Ascending aorta (tissue), 2 donors: ENCODE measurements around the gene SARM1. TPM values are rescaled to one million over a fixed set of nuclear protein-coding genes. Genes with fewer than 3 reads are reported as not detected.
A peak's percentile ranks its signal among the peaks of the same experiment; 100 is the strongest.

Experiments
- DNase-seq, 2 donors: peaks; one replicate each; pipeline ENCODE4 v3.0.0-alpha.2; 2019; ENCODE audit warnings: low spot score in 2 of 2
- H3K27ac ChIP-seq, 2 donors: fragments of 200-600 bp; sonication (generic); one replicate each; pipeline ENCODE4 v1.5.1; 2016 to 2017; ENCODE audit warnings: mild to moderate bottlenecking in 1 of 2
- H3K27me3 ChIP-seq: fragments of 200-600 bp; sonication (generic); one replicate; pipeline ENCODE4 v1.5.1; 2017
- H3K36me3 ChIP-seq, 2 donors: fragments of 200-600 bp; sonication (generic); one replicate each; pipeline ENCODE4 v1.5.1; 2016
- H3K4me1 ChIP-seq, 2 donors: fragments of 200-600 bp; sonication (generic); one replicate each; pipeline ENCODE4 v1.5.1; 2016 to 2017; ENCODE audit warnings: mild to moderate bottlenecking in 1 of 2
- H3K4me3 ChIP-seq, 2 donors: fragments of 200-600 bp; sonication (generic); one replicate each; pipeline ENCODE4 v1.5.1; 2016 to 2017; ENCODE audit warnings: mild to moderate bottlenecking in 1 of 2
- H3K9me3 ChIP-seq, 2 donors: fragments of 200-600 bp; sonication (generic); one replicate each; pipeline ENCODE4 v1.5.1; 2016
- intact Hi-C: fragments of 100-400 bp; cut with DNase I; formaldehyde crosslinking; loops from one replicate; pipeline ENCODE4 v1.15.1; 2023
- total RNA-seq: library from RNA; depleted of rRNA; stranded (reverse); fragments of >200 nt; gene quantifications from one replicate; pipeline ENCODE4 v1.1.0, GENCODE V29; 2016
- TF ChIP-seq, protein P1 (sequence below), 3 experiments: fragments of 200-600 bp in 2 of 3; fragments of 450-650 bp in 1 of 3; sonication (generic) in 2 of 3; IDR thresholded peaks; one replicate each; pipeline ENCODE4 v1.5.1; 2016 to 2019; ENCODE audit warnings: antibody characterized with exemption in 3 of 3, mild to moderate bottlenecking in 1 of 3, moderate library complexity in 1 of 3

The SARM1 gene
- total RNA-seq, 1 donor from 2014 or later, result 121 TPM

DNA sequence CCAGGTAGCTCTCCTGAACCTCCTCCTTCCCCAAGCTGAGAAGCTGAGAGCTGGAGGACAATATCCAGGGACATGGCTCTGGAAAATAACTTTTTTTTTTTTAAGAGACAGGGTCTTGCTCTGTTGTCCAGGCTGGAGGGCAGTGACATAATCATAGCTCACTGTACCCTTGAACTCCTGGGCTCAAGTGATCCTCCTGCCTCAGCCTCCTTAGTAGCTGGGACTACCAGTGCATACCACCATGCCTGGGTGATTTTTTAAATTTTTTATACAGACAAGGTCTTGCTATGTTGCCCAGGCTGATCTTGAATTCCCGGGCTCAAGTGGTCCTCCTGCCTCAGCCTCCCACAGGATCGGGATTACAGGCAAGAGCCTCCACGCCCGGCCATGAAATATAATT lies 28.3 kb downstream of the SARM1 start:
- no peaks in the 10 kb centered on the region for H3K27me3 ChIP-seq
- H3K4me3 ChIP-seq, result no peak overlapping the region
- peaks cover 12 to 39% of the 10 kb centered on the region in 2 donors for H3K36me3 ChIP-seq
- peaks cover 4 to 6% of the 10 kb centered on the region in 2 donors for H3K4me1 ChIP-seq
- H3K27ac ChIP-seq, result no peak overlapping the region
- no peaks in the 10 kb centered on the region for H3K9me3 ChIP-seq
- no peak for DNase-seq
- intact Hi-C loops, result no loop called here
- TF ChIP-seq, protein P1, sequence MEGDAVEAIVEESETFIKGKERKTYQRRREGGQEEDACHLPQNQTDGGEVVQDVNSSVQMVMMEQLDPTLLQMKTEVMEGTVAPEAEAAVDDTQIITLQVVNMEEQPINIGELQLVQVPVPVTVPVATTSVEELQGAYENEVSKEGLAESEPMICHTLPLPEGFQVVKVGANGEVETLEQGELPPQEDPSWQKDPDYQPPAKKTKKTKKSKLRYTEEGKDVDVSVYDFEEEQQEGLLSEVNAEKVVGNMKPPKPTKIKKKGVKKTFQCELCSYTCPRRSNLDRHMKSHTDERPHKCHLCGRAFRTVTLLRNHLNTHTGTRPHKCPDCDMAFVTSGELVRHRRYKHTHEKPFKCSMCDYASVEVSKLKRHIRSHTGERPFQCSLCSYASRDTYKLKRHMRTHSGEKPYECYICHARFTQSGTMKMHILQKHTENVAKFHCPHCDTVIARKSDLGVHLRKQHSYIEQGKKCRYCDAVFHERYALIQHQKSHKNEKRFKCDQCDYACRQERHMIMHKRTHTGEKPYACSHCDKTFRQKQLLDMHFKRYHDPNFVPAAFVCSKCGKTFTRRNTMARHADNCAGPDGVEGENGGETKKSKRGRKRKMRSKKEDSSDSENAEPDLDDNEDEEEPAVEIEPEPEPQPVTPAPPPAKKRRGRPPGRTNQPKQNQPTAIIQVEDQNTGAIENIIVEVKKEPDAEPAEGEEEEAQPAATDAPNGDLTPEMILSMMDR (IDR thresholded peaks at IDR 0.05), result no peak

DNA sequence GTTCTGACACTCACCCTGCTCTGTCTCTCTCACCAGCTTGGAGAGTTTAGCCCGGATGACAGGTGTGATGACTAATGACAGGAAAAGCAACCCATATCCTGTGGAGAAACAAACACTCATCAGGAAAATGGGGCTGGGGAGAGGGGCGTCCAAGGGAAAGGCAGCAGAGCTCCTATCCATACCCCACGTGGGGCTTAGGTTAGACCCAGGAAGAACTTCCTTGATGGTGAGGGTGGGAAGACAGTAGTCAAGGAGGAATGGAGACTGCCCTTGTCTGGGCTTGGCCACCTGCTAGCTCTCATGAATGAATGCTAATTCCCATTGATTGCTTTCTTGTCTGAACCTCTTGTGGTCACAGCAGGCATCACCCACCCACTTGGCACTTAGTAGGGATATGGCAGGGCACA lies 30.7 kb downstream of the SARM1 start:
- Histone ChIP-seq H3K4me1 (peaks cover 9 to 11% of the 10 kb centered on the region in 2 donors), H3K27me3 (no peaks in the 10 kb centered on the region), H3K4me3 (no peak overlapping the region), H3K27ac (no peak overlapping the region), H3K9me3 (no peaks in the 10 kb centered on the region), H3K36me3 (peaks cover 6 to 22% of the 10 kb centered on the region in 2 donors)
- intact Hi-C loops, result no loop called here
- TF ChIP-seq, protein P1 (IDR thresholded peaks at IDR 0.05), result no peak
- peak in 1 of 2 donors; percentile 25 for DNase-seq

DNA sequence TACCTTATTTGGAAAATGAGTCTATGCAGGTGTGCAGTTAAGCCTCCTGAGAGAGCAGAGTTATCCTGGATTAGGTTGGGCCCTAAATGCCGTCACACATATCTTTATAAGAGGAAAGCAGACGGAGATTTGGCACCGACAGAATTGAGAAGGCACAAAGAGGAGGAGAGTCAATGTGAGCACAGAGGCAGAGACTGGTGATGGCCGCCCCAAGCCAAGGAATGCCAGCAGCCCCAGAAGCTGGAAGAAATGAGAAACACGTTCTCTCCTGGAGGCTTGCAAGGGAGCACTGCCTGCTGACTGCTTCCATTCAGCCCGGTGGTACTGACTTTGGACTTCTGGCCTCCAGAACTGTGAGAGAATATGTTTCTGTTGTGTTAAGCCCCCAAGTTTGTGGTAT lies 31.4 kb downstream of the SARM1 start:
- H3K4me1 ChIP-seq, result peaks cover 9 to 11% of the 10 kb centered on the region in 2 donors

DNA sequence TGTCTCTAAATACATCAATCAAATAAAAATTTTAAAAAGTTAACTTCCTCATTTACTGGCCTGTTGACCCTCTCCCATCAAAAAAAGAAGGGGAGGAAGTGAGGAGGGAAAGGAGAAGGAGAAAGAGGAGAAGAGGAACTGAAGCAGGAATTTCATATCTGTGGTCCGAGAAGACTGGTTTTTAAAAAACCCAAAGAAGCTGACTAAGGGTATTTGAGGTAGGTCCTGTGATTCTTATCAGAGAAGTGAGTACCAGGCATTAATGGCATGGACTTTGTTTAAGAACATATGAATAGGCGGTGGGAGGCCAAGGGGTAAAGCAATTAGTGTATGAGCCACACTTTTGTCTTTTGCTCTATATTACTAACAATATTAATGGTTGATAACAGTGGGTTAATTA lies 32.5 kb downstream of the SARM1 start:
- intact Hi-C loops, result no loop called here
- DNase-seq, result peak in 1 of 2 donors; percentile 8
- no peaks in the 10 kb centered on the region for H3K9me3 ChIP-seq
- no peaks in the 10 kb centered on the region for H3K27me3 ChIP-seq
- peak overlapping the region in 1 of 2 donors; percentile 77 for H3K4me3 ChIP-seq
- peaks cover 6 to 14% of the 10 kb centered on the region in 2 donors for H3K36me3 ChIP-seq
- TF ChIP-seq, protein P1 (IDR thresholded peaks at IDR 0.05), result no peak
- no peak overlapping the region for H3K27ac ChIP-seq
- H3K4me1 ChIP-seq, result peaks cover 9 to 11% of the 10 kb centered on the region in 2 donors

More for the DNA sequence above, 31.4 kb downstream of the SARM1 start:
- H3K27ac ChIP-seq, result no peak overlapping the region
- no peaks in the 10 kb centered on the region for H3K27me3 ChIP-seq
- H3K36me3 ChIP-seq, result peaks cover 6 to 22% of the 10 kb centered on the region in 2 donors
- TF ChIP-seq, protein P1 (IDR thresholded peaks at IDR 0.05), result no peak
- no peak overlapping the region for H3K4me3 ChIP-seq
- H3K9me3 ChIP-seq, result no peaks in the 10 kb centered on the region
- intact Hi-C loops, result no loop called here
- peak in 1 of 2 donors; percentile 55 for DNase-seq

DNA sequence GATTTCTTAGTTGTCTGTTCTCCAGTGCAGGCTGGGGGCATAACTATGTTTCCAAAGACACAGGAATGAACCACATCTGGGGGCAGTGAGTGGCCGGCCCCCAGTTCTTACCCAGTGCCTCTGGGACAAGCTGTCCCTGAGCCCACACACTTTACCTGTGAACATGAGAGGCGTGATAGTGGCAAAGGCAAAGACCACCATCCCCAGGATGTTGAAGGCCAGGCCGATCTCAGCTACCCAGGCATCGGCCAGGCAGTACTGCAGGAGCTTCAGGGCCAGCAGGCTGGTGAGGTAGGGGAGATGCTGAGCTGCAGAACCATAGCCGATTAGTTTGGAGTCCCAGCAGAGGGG lies 32.9 kb downstream of the SARM1 start:
- Histone ChIP-seq H3K4me3 (peak overlapping the region; percentile 77 to 79), H3K27ac (peak overlapping the region; percentile 52 to 54), H3K27me3 (no peaks in the 10 kb centered on the region), H3K4me1 (peaks cover 9 to 11% of the 10 kb centered on the region in 2 donors), H3K9me3 (no peaks in the 10 kb centered on the region), H3K36me3 (peaks cover 2 to 12% of the 10 kb centered on the region in 2 donors)
- peak in 1 of 2 donors; percentile 52 for DNase-seq
- TF ChIP-seq, protein P1 (IDR thresholded peaks at IDR 0.05), result no peak
- intact Hi-C loops, result no loop called here
